HepG2 (cell line): Measurements from ENCODE around the gene CEP128. TPM values are rescaled to one million over a fixed set of nuclear protein-coding genes. Genes with fewer than 3 reads are reported as not detected.
A peak's percentile ranks its signal among the peaks of the same experiment; 100 is the strongest.

Experiments used
- ASH2L ChIP-seq: fragments of 300-600, 200-600 bp; sonication (generic); IDR thresholded peaks from 2 replicates; pipeline ENCODE4 v1.7.0; 2017; ENCODE audit warnings: low read depth, mild to moderate bottlenecking, moderate library complexity, mixed read lengths, low read length; ENCODE audit not compliant: insufficient read length
- DNMT3B ChIP-seq: conservative IDR thresholded peaks from 2 replicates; pipeline ENCODE4 v1.6.1; 2016; ENCODE audit warnings: missing biosample characterization, control low read depth
- ERF ChIP-seq: IDR thresholded peaks from 2 replicates; pipeline ENCODE4 v1.6.1; 2018; ENCODE audit warnings: missing biosample characterization, missing genetic modification reagents
- FOSL2 ChIP-seq: sonication (generic); formaldehyde crosslinking; IDR thresholded peaks from 2 replicates; pipeline ENCODE4 v1.4.0; 2020; ENCODE audit warnings: missing genetic modification reagents
- HNRNPLL ChIP-seq: fragments of 200-400 bp; formaldehyde crosslinking; IDR thresholded peaks from 2 replicates; pipeline ENCODE4 v1.6.1; 2017; ENCODE audit warnings: mild to moderate bottlenecking, low read depth, low read length; ENCODE audit not compliant: poor library complexity, severe bottlenecking
- KAT7 ChIP-seq: IDR thresholded peaks from 2 replicates; pipeline ENCODE4 v1.6.1; 2018; ENCODE audit warnings: borderline replicate concordance, missing compliant biosample characterization
- KDM3A ChIP-seq: IDR thresholded peaks from 2 replicates; pipeline ENCODE4 v1.6.1; 2018; ENCODE audit warnings: low read depth, missing compliant biosample characterization
- KDM5B ChIP-seq: sonication (generic); formaldehyde crosslinking; IDR thresholded peaks from 2 replicates; pipeline ENCODE4 v1.4.0; 2020; ENCODE audit warnings: missing genetic modification reagents, mild to moderate bottlenecking, borderline replicate concordance
- KLF6 ChIP-seq: IDR thresholded peaks from 2 replicates; pipeline ENCODE4 v1.8.0; 2016; ENCODE audit warnings: missing biosample characterization, missing genetic modification reagents
- MXD3 ChIP-seq: IDR thresholded peaks from 2 replicates; pipeline ENCODE4 v1.6.1; 2016; ENCODE audit warnings: mild to moderate bottlenecking, missing biosample characterization, missing genetic modification reagents
- MZF1 ChIP-seq: sonication (generic); formaldehyde crosslinking; IDR thresholded peaks from 2 replicates; pipeline ENCODE4 v1.8.1; 2023; ENCODE audit warnings: mild to moderate bottlenecking, missing genetic modification reagents, borderline replicate concordance
- NFKB2 ChIP-seq: sonication (generic); formaldehyde crosslinking; IDR thresholded peaks from 2 replicates; pipeline ENCODE4 v1.4.0; 2020; ENCODE audit warnings: missing genetic modification reagents, borderline replicate concordance
- NR1H2 ChIP-seq: sonication (generic); formaldehyde crosslinking; IDR thresholded peaks from 2 replicates; pipeline ENCODE4 v1.8.1; 2022; ENCODE audit warnings: low read depth, missing genetic modification reagents, borderline replicate concordance
- NRL ChIP-seq: sonication (generic); formaldehyde crosslinking; IDR thresholded peaks from 2 replicates; pipeline ENCODE4 v1.5.0; 2020; ENCODE audit warnings: missing genetic modification reagents, mild to moderate bottlenecking, moderate library complexity, borderline replicate concordance
- RAD21 ChIP-seq: fragments of 450-650 bp; formaldehyde crosslinking; IDR thresholded peaks from 2 replicates; pipeline ENCODE4 v1.5.0; 2020; ENCODE audit warnings: mild to moderate bottlenecking
- SALL1 ChIP-seq: sonication (generic); formaldehyde crosslinking; IDR thresholded peaks from 2 replicates; pipeline ENCODE4 v1.8.0; 2022; ENCODE audit warnings: mild to moderate bottlenecking, missing genetic modification reagents
- TBP ChIP-seq: sonication (generic); formaldehyde crosslinking; IDR thresholded peaks from 2 replicates; pipeline ENCODE4 v1.5.0; 2020; ENCODE audit warnings: missing genetic modification reagents
- TEAD3 ChIP-seq: optimal IDR thresholded peaks from 2 replicates; pipeline ENCODE3; 2016; ENCODE audit warnings: borderline replicate concordance
- THYN1 ChIP-seq: sonication (generic); formaldehyde crosslinking; IDR thresholded peaks from 2 replicates; pipeline ENCODE4 v1.8.1; 2023; ENCODE audit warnings: low read depth, mild to moderate bottlenecking, moderate library complexity, missing genetic modification reagents, borderline replicate concordance
- ZNF510 ChIP-seq: sonication (generic); formaldehyde crosslinking; IDR thresholded peaks from 2 replicates; pipeline ENCODE4 v1.4.0; 2020; ENCODE audit warnings: low read depth, mild to moderate bottlenecking, missing genetic modification reagents
- ZNF598 ChIP-seq: sonication (generic); formaldehyde crosslinking; IDR thresholded peaks from 2 replicates; pipeline ENCODE4 v1.5.1; 2020; ENCODE audit warnings: mild to moderate bottlenecking, missing genetic modification reagents, borderline replicate concordance
- ZNF607 ChIP-seq: sonication (generic); formaldehyde crosslinking; IDR thresholded peaks from 2 replicates; pipeline ENCODE4 v1.5.1; 2020; ENCODE audit warnings: missing genetic modification reagents, mild to moderate bottlenecking, borderline replicate concordance
- ZNF674 ChIP-seq: sonication (generic); formaldehyde crosslinking; IDR thresholded peaks from 2 replicates; pipeline ENCODE4 v1.5.0; 2020; ENCODE audit warnings: low read depth, mild to moderate bottlenecking, missing genetic modification reagents
- ZNF687 ChIP-seq: sonication (generic); formaldehyde crosslinking; IDR thresholded peaks from 2 replicates; pipeline ENCODE4 v1.5.1; 2020; ENCODE audit warnings: mild to moderate bottlenecking, missing genetic modification reagents, moderate library complexity
- ZNF724P ChIP-seq: sonication (generic); formaldehyde crosslinking; IDR thresholded peaks from 2 replicates; pipeline ENCODE4 v1.8.0; 2022; ENCODE audit warnings: missing genetic modification reagents, borderline replicate concordance
- ZSCAN21 ChIP-seq: sonication (generic); formaldehyde crosslinking; IDR thresholded peaks from 2 replicates; pipeline ENCODE4 v1.8.0; 2022; ENCODE audit warnings: mild to moderate bottlenecking, missing genetic modification reagents, moderate library complexity, borderline replicate concordance
- ZSCAN29 ChIP-seq: sonication (generic); formaldehyde crosslinking; conservative IDR thresholded peaks from 2 replicates; pipeline ENCODE4 v1.4.0; 2020; ENCODE audit warnings: mild to moderate bottlenecking, missing genetic modification reagents
- polyA plus RNA-seq, 8 experiments: library from polyadenylated mRNA; depleted of rRNA in 3 of 8; stranded (reverse) in 7 of 8; unstranded in 1 of 8; fragments of >200 nt; fragmentation: Illumina TruSeq in 4 of 8; extraction: Trizol in 4 of 8; gene quantifications; 2 replicates each; pipeline versions ENCODE4 v1.2.1 to v1.2.3, GENCODE V29; 2011 to 2016; ENCODE audit warnings: low read depth in 4 of 8, missing spikeins in 1 of 8, mixed read lengths in 1 of 8; ENCODE audit not compliant: insufficient read depth in 1 of 8
- total RNA-seq, 5 experiments: library from RNA; depleted of rRNA; stranded (reverse); fragments of >200 nt; fragmentation: Illumina TruSeq; extraction: Trizol; gene quantifications; 2 replicates each; pipeline ENCODE4 v1.2.3, GENCODE V29; 2016; ENCODE audit warnings: low read depth in 1 of 5

CEP128 gene
- total and polyA plus RNA-seq, 2 of the 13 experiments (the other 11 are each of a cell fraction or from before 2014, with no cell fraction given): 1.3 to 7.5 TPM

- 0 out of 2 replicates have a peak, but pooled peaks have one; percentile 30 for TF ChIP-seq NFKB2 (CRISPR knock-in tag)
- no peak for TF ChIP-seq DNMT3B (CRISPR knock-in tag)
- no peak for TF ChIP-seq ERF (CRISPR knock-in tag)
- no peak for TF ChIP-seq NR1H2
- 0 out of 2 replicates have a peak, but pooled peaks have one; percentile 51 for TF ChIP-seq KDM3A (CRISPR knock-in tag)
- TF ChIP-seq MXD3 (CRISPR knock-in tag): peak; percentile 31; the same call in 1 of the 2 replicates
- TF ChIP-seq MZF1 (CRISPR knock-in tag): no peak
- TF ChIP-seq ZNF510 (CRISPR knock-in tag): no peak
- TF ChIP-seq ZNF687 (CRISPR knock-in tag): peak; percentile 65
- TF ChIP-seq KLF6 (CRISPR knock-in tag): 0 out of 2 replicates have a peak, but pooled peaks have one; percentile 34
- no peak for TF ChIP-seq KAT7 (CRISPR knock-in tag)
- TF ChIP-seq ZNF607 (CRISPR knock-in tag): 0 out of 2 replicates have a peak, but pooled peaks have one; percentile 38
- peak; percentile 46 for TF ChIP-seq TEAD3 (CRISPR knock-in tag)
- TF ChIP-seq FOSL2 (CRISPR knock-in tag): peak; percentile 24; the same call in 1 of the 2 replicates
- TF ChIP-seq SALL1: peak; percentile 22; the same call in 1 of the 2 replicates
- TF ChIP-seq ASH2L: peak; percentile 24
- TF ChIP-seq NRL (CRISPR knock-in tag): peak; percentile 52; the same call in 1 of the 2 replicates
- no peak for TF ChIP-seq THYN1 (CRISPR knock-in tag)
- no peak for TF ChIP-seq ZNF724P (CRISPR knock-in tag)
- no peak for TF ChIP-seq ZSCAN21 (CRISPR knock-in tag)
- TF ChIP-seq HNRNPLL: peak; percentile 44
- TF ChIP-seq TBP (CRISPR knock-in tag): no peak
- TF ChIP-seq ZNF674 (CRISPR knock-in tag): no peak
- 0 out of 2 replicates have a peak, but pooled peaks have one; percentile 36 for TF ChIP-seq KDM5B
- peak; percentile 80 for TF ChIP-seq RAD21
- TF ChIP-seq ZSCAN29 (CRISPR knock-in tag): no peak
- TF ChIP-seq ZNF598 (CRISPR knock-in tag): 0 out of 2 replicates have a peak, but pooled peaks have one; percentile 49
Observed at GRCh38 chr14:80954687-80955299, 13.3 kb upstream of the CEP128 start (continued).
